ENCODE results near the gene KIF18B.

The KIF18B gene

DNA sequence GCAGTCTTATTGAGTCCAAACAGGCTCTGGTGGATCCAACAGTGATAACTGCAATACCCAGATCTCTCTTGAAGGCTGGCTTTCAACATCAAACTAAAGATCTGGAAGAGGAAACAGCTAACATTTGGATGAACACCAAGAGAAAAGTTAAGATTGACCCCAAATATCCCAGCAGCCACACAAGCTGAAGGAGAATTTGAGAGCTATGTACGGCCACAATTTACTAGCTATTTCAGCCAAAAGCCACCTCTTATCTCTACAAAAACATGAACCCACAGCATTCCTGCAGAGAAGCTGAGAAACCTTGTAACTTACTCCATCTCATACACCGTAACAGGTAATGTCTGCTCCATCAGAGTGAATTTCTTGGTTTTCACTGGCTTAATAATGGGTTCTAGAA, 62.6 kb downstream of the KIF18B start:
- H3K4me3 ChIP-seq (replicated peaks; ENCODE audit: insufficient read depth, low read length): no peak overlapping the region

GRCh38 chr17:44881145-44881544, 66.4 kb downstream of the KIF18B start:
- H3K4me3 ChIP-seq (replicated peaks; ENCODE audit: insufficient read depth, low read length): no peak overlapping the region
- no peaks in the 10 kb centered on the region for H3K27me3 ChIP-seq (ENCODE audit: insufficient read depth, poor library complexity, severe bottlenecking)
- H3K27ac ChIP-seq (replicated peaks): no peak overlapping the region
- TF ChIP-seq GABPA (IDR thresholded peaks at IDR 0.05; ENCODE audit: low read depth): no peak
- no peak for TF ChIP-seq POLR2AphosphoS5 (IDR thresholded peaks at IDR 0.05; ENCODE audit: low read depth)
- TF ChIP-seq, protein P1, sequence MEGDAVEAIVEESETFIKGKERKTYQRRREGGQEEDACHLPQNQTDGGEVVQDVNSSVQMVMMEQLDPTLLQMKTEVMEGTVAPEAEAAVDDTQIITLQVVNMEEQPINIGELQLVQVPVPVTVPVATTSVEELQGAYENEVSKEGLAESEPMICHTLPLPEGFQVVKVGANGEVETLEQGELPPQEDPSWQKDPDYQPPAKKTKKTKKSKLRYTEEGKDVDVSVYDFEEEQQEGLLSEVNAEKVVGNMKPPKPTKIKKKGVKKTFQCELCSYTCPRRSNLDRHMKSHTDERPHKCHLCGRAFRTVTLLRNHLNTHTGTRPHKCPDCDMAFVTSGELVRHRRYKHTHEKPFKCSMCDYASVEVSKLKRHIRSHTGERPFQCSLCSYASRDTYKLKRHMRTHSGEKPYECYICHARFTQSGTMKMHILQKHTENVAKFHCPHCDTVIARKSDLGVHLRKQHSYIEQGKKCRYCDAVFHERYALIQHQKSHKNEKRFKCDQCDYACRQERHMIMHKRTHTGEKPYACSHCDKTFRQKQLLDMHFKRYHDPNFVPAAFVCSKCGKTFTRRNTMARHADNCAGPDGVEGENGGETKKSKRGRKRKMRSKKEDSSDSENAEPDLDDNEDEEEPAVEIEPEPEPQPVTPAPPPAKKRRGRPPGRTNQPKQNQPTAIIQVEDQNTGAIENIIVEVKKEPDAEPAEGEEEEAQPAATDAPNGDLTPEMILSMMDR (IDR thresholded peaks at IDR 0.05; ENCODE audit: insufficient read depth, low read length): no peak
- no peak for TF ChIP-seq SPI1 (IDR thresholded peaks at IDR 0.05; ENCODE audit: borderline replicate concordance, low read depth)
- TF ChIP-seq, protein P2, sequence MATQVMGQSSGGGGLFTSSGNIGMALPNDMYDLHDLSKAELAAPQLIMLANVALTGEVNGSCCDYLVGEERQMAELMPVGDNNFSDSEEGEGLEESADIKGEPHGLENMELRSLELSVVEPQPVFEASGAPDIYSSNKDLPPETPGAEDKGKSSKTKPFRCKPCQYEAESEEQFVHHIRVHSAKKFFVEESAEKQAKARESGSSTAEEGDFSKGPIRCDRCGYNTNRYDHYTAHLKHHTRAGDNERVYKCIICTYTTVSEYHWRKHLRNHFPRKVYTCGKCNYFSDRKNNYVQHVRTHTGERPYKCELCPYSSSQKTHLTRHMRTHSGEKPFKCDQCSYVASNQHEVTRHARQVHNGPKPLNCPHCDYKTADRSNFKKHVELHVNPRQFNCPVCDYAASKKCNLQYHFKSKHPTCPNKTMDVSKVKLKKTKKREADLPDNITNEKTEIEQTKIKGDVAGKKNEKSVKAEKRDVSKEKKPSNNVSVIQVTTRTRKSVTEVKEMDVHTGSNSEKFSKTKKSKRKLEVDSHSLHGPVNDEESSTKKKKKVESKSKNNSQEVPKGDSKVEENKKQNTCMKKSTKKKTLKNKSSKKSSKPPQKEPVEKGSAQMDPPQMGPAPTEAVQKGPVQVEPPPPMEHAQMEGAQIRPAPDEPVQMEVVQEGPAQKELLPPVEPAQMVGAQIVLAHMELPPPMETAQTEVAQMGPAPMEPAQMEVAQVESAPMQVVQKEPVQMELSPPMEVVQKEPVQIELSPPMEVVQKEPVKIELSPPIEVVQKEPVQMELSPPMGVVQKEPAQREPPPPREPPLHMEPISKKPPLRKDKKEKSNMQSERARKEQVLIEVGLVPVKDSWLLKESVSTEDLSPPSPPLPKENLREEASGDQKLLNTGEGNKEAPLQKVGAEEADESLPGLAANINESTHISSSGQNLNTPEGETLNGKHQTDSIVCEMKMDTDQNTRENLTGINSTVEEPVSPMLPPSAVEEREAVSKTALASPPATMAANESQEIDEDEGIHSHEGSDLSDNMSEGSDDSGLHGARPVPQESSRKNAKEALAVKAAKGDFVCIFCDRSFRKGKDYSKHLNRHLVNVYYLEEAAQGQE (IDR thresholded peaks at IDR 0.05; ENCODE audit: insufficient replicate concordance, low read depth): no peak
- DNase-seq (ENCODE audit: low read depth in 1 of 2, low spot score in 1 of 2): no peak

More for the DNA sequence above, 62.6 kb downstream of the KIF18B start:
- no peak for TF ChIP-seq POLR2AphosphoS5 (IDR thresholded peaks at IDR 0.05; ENCODE audit: low read depth)
- Histone ChIP-seq H3K27ac (replicated peaks) (no peak overlapping the region), H3K27me3 (ENCODE audit: insufficient read depth, poor library complexity, severe bottlenecking) (no peaks in the 10 kb centered on the region)
- DNase-seq (ENCODE audit: low read depth in 1 of 2, low spot score in 1 of 2): no peak

DNA sequence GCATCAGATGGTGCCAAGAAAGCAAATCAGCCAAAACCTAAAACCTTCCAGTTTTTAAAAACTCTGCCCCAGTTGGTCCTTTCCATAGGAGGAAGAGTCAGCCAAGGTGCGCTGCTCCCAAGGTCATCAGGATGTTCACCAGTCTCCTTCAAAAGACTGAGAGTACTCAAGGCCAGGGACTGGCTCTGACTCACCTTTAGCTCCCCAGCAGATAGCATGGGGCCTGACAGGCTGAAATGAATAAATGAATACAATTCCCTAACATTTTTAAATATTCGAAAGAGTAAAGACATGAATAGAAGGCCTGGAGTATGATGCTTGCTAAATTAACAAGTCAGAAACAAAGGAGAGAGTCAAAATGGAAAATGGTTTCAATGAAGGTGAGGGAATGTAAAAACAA, 67.5 kb downstream of the KIF18B start:
- Histone ChIP-seq H3K27me3 (ENCODE audit: insufficient read depth, poor library complexity, severe bottlenecking) (no peaks in the 10 kb centered on the region), H3K27ac (replicated peaks) (no peak overlapping the region), H3K4me3 (replicated peaks; ENCODE audit: insufficient read depth, low read length) (no peak overlapping the region)
- no peak for DNase-seq (ENCODE audit: low read depth in 1 of 2, low spot score in 1 of 2)
- TF ChIP-seq SPI1 (IDR thresholded peaks at IDR 0.05; ENCODE audit: borderline replicate concordance, low read depth) (no peak), POLR2AphosphoS5 (IDR thresholded peaks at IDR 0.05; ENCODE audit: low read depth) (no peak), GABPA (IDR thresholded peaks at IDR 0.05; ENCODE audit: low read depth) (no peak)
- TF ChIP-seq, protein P2 (IDR thresholded peaks at IDR 0.05; ENCODE audit: insufficient replicate concordance, low read depth): no peak
- TF ChIP-seq, protein P1 (IDR thresholded peaks at IDR 0.05; ENCODE audit: insufficient read depth, low read length): no peak

DNA sequence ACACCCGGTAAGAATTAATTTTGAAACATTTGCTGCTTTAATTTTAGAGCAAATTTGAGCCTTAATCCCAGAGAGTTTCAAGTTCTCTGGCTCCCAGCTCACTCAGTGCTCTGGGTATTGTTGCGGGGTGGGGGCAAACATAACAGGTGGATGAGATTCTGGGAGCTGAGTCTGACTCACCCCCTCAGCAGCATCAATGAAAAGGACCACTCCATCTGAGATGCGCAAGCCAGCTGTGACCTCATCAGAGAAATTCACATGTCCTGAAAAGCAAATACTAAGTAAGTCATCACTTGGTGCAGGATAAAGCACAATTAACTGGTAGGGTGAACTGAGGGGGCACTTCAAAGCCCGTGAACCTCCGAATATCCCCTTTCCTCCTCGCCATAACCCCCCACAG, 68.2 kb downstream of the KIF18B start:
- DNase-seq (ENCODE audit: low read depth in 1 of 2, low spot score in 1 of 2): no peak
- Histone ChIP-seq H3K27me3 (ENCODE audit: insufficient read depth, poor library complexity, severe bottlenecking) (no peaks in the 10 kb centered on the region), H3K4me3 (replicated peaks; ENCODE audit: insufficient read depth, low read length) (no peak overlapping the region), H3K27ac (replicated peaks) (no peak overlapping the region)
- no peak for TF ChIP-seq POLR2AphosphoS5 (IDR thresholded peaks at IDR 0.05; ENCODE audit: low read depth)
- TF ChIP-seq, protein P2 (IDR thresholded peaks at IDR 0.05; ENCODE audit: insufficient replicate concordance, low read depth): no peak
- no peak for TF ChIP-seq GABPA (IDR thresholded peaks at IDR 0.05; ENCODE audit: low read depth)

Measured in HL-60 (cell line).